HL-60 (cell line): ENCODE data around the gene IRF2.

ENCODE experiments used
- POLR2AphosphoS5 ChIP-seq: IDR thresholded peaks from 2 replicates; pipeline ENCODE4 v1.6.1; 2012; ENCODE audit warnings: low read depth
- TF ChIP-seq, protein P1 (sequence below): IDR thresholded peaks from one replicate; pipeline ENCODE4 v1.5.1; 2011; ENCODE audit warnings: low read length, control low read depth, inconsistent platforms; ENCODE audit not compliant: insufficient read depth
- TF ChIP-seq, protein P2 (sequence below): IDR thresholded peaks from 2 replicates; pipeline ENCODE4 v1.6.1; 2012; ENCODE audit warnings: low read depth; ENCODE audit not compliant: insufficient replicate concordance

DNA sequence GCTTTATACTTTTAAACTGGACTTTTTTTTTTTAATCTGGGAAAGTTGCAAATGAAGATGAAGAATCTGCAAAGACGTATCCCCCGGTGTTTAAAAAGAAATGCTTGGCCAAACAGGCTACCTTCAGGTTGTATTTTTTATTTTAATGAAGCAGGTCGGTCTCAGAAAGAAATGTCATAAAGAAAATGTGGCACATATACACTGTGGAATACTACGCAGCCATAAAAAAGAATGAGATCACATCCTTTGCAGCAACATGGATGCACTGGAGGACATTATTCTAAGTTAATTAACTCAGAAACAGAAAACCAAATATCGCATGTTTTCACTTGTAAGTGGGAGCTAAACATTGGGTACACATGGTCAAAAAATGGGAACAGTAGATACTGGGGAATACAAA lies 123.4 kb downstream of the IRF2 start:
- TF ChIP-seq, protein P1, sequence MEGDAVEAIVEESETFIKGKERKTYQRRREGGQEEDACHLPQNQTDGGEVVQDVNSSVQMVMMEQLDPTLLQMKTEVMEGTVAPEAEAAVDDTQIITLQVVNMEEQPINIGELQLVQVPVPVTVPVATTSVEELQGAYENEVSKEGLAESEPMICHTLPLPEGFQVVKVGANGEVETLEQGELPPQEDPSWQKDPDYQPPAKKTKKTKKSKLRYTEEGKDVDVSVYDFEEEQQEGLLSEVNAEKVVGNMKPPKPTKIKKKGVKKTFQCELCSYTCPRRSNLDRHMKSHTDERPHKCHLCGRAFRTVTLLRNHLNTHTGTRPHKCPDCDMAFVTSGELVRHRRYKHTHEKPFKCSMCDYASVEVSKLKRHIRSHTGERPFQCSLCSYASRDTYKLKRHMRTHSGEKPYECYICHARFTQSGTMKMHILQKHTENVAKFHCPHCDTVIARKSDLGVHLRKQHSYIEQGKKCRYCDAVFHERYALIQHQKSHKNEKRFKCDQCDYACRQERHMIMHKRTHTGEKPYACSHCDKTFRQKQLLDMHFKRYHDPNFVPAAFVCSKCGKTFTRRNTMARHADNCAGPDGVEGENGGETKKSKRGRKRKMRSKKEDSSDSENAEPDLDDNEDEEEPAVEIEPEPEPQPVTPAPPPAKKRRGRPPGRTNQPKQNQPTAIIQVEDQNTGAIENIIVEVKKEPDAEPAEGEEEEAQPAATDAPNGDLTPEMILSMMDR: no peak
- no peak for TF ChIP-seq POLR2AphosphoS5
- TF ChIP-seq, protein P2, sequence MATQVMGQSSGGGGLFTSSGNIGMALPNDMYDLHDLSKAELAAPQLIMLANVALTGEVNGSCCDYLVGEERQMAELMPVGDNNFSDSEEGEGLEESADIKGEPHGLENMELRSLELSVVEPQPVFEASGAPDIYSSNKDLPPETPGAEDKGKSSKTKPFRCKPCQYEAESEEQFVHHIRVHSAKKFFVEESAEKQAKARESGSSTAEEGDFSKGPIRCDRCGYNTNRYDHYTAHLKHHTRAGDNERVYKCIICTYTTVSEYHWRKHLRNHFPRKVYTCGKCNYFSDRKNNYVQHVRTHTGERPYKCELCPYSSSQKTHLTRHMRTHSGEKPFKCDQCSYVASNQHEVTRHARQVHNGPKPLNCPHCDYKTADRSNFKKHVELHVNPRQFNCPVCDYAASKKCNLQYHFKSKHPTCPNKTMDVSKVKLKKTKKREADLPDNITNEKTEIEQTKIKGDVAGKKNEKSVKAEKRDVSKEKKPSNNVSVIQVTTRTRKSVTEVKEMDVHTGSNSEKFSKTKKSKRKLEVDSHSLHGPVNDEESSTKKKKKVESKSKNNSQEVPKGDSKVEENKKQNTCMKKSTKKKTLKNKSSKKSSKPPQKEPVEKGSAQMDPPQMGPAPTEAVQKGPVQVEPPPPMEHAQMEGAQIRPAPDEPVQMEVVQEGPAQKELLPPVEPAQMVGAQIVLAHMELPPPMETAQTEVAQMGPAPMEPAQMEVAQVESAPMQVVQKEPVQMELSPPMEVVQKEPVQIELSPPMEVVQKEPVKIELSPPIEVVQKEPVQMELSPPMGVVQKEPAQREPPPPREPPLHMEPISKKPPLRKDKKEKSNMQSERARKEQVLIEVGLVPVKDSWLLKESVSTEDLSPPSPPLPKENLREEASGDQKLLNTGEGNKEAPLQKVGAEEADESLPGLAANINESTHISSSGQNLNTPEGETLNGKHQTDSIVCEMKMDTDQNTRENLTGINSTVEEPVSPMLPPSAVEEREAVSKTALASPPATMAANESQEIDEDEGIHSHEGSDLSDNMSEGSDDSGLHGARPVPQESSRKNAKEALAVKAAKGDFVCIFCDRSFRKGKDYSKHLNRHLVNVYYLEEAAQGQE: no peak
